Daoy (cell line): Measurements from ENCODE around the gene ARHGAP30. TPM values are rescaled to one million over a fixed set of nuclear protein-coding genes. Genes with fewer than 3 reads are reported as not detected.
"Not testable (repeated sequence)": the region's sequence is repeated elsewhere in the genome, so short reads cannot be mapped to it uniquely, and the experiment has no call there.

ENCODE experiments used
- DNase-seq: peaks from one replicate; pipeline ENCODE4 v3.0.0-alpha.2; 2015; ENCODE audit warnings: low read depth
- total RNA-seq: library from RNA; depleted of rRNA; stranded (reverse); fragments of >200 nt; shearing (Covaris generic); gene quantifications from 2 replicates; pipeline ENCODE4 v1.2.3, GENCODE V29; 2014; rRNA removed

ARHGAP30 gene
- 0.11 TPM in 1 of 2 replicates, not detected in the other for total RNA-seq

DNA sequence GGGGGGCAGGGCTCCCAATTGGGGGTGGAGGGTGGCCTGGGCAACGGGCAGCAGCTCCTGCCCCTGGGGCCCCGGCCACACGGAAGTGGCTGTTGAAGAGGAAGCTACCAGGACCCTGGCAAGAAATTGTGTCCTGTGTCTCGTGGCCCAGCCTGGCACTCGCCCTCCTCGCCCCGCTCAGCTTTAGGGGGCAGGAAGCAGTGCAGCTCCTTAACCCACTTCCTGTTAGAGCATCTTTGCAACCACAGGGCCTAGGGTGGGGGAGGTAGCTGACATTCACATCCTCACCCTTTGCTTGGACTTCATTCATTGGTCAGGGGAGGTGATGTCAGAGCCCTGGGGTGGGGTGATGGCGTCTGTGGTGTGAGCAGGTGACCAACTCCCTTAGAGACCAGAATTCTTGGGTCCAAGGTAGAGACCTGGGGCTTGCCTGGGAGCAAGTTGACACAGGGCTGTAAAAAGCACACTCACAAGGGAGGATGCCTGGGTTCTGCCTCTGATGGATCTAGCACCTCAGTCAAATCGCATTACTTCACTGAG lies at the start of gene ARHGAP30:
TSS of gene ARHGAP30 (minus strand) at position 161 of the 540 bp plus-strand sequence. CDS start 267 bp downstream, outside the sequence.
- DNase-seq, result no peak

- peak; percentile 95 for DNase-seq
Measured at GRCh38 chr1:161117759-161118581, 48.3 kb upstream of the ARHGAP30 start, which contains the start of the genes NIT1 and PFDN2. Gene NIT1 (plus strand): TSS chr1:161118105. CDS start chr1:161118177, 72 bp downstream. Gene PFDN2 (minus strand): TSS chr1:161118037. CDS start chr1:161118026, 11 bp downstream.

GRCh38 chr1:161115961-161116360 lies 46.3 kb upstream of the ARHGAP30 start:
- DNase-seq, result not testable (repeated sequence)

GRCh38 chr1:161115132-161115711 lies 45.5 kb upstream of the ARHGAP30 start:
- peak; percentile 94 for DNase-seq

- DNase-seq, result no peak
Measured at GRCh38 chr1:161114556-161114955, 44.9 kb upstream of the ARHGAP30 start.

GRCh38 chr1:161113915-161114314 lies 44.2 kb upstream of the ARHGAP30 start:
- no peak for DNase-seq

- no peak for DNase-seq
Measured at GRCh38 chr1:161111527-161111926, 41.8 kb upstream of the ARHGAP30 start.

DNA sequence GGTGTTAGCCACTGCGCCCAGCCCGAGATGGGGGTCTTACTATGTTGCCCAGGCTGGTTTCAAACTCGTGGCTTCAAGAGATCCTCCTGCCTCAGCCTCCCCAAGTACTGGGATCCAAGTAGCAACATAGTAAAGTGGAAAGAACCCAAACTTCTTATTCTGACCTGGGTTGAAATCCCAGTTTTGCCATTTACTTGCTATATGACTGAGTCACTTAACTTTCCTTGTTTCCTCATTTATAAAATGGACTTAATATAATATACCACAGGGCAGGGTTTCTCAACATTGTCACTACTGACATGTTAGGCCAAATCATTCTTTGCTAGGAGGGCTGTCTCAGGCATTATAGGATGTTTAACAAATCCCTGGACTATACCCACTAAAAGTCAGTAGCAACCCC lies 41.4 kb upstream of the ARHGAP30 start:
- no peak for DNase-seq

- DNase-seq, result no peak
Measured at GRCh38 chr1:161106431-161106830, 36.7 kb upstream of the ARHGAP30 start.

DNA sequence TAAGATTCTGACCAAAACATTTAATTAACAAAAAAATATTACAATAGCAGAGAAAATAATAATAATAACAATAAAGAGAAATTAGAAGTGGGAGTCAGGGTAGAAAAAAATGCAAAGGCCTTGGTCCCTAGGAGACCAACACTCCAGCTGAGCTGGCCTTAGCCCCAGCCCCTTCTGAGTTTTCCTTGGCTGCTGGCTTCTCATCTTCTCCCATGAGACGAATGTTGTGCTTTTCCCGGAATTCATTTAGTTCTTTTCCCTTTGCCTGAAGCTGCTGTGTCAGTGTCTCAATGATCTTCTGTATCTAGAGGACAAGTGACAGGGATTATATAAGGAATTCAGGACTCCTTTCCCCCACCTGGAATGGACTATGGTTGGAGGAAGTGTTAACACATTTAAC lies 30.9 kb upstream of the ARHGAP30 start:
- DNase-seq, result no peak

DNA sequence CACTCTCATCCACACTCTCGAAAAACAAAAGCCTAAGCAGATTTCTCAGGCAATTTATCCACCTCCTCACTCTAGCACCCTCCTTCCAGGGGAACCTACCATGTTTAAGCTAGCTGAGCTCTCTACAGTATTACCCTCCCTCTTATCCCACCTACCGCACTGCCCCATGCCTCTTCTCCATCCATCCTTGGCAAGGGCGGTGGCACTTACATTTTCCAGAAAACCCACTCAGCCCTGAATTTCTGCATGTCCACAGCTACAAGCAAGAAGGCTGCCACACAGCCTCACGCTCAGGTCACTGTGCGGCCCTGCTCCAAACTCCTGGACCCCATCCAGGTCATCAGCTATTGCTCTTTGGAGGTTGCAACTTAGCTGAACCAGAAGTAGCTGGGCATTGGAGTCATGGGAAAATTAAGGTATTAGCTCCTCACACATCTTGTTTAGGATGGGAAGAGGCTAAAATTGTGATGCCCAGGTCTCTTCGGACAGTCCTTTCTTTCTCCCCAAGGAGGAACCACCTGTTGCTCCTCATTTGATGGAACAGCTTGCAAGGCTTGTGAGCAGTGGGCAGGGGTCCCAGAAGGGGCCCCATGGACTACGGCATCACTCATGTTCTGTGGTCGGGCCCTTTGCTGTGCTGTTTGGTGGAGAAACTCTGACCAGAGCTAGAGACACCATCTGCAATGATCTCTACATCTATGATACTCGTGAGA lies 29.6 kb upstream of the ARHGAP30 start:
- no peak for DNase-seq

DNA sequence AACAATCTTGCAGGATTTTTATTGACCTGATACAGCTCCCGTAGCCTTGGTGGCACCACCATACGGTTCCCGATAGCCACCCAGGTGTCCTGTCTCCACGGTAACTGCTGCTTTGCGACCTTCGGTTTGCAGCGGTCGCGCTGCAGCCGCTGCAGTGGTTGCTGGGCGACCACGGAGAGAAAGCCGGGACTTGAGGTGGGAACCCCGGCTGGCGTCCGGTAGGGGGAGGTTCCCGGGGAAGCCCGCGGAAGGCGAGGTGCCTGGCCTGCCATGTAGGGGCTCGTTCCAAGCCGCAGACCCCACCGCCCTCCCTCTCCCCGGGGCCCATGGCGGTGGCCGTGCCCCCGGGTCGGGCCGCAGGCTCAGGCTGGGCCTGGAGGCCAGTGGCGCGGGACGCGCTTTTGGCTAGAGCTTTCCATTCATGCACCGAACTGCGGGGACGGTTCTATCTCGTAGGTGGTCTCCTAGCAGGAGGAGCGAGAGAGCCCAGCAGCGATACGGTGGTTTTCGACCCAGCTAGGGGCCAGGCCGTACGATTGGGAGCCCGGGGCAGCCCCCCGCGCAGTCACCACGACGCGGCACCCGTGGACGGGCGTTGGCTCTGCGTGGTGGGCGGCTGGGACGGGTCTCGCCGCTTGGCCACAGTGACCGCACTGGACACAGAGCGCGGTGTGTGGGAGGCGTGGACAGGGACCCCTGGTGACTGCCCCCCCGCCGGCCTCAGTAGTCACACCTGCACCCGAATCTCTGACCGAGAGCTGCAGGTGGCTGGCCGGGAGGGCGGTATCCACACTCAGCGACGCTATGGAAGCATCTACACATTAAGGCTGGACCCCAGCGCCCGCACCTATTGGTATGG lies 28.7 kb upstream of the ARHGAP30 start, which contains the start of gene KLHDC9:
TSS of gene KLHDC9 (plus strand) at position 152 of the 859 bp plus-strand sequence. CDS start at position 327, 175 bp downstream.
- DNase-seq, result peak; percentile 80

- DNase-seq, result no peak
Measured at GRCh38 chr1:161096530-161096929, 26.8 kb upstream of the ARHGAP30 start.

DNA sequence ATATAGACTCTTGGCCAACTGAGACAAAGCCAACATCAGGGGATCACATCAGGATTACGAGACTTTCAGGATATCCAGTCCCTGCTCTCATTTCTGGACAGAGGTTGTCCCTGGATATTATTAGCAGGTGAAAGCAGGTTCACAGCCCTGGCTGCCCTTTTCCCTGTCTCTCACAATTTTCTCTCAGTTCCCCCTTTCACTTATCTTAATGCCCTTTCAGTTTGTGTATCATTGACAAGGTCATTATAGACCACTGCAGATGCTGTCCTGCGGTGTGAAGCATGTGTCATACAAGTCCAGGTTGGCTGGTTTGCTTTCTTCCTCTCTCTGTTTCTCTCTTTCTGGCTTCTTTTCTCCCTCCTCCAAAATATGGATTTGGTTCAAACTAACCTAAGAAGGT lies 26.3 kb upstream of the ARHGAP30 start:
- DNase-seq, result no peak

DNA sequence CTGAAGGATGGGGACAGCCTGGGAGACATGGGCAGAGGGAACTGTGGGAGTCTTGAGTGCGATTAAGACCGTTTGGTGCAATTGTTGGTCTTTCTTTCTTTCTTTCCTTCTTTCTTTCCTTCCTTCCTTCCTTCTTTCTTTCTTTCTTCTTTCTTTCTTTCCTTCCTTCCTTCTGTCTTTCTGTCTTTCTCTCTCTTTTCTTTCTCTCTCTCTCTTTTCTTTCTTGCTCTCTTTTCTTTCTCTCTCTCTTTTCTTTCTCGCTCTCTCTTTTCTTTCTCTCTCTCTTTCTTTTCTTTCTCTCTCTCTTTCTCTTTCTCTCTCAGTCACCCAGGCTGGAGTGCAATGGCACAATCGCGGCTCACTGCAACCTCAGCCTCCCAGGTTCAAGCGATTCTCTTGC lies 25.5 kb upstream of the ARHGAP30 start:
- DNase-seq, result no peak

DNA sequence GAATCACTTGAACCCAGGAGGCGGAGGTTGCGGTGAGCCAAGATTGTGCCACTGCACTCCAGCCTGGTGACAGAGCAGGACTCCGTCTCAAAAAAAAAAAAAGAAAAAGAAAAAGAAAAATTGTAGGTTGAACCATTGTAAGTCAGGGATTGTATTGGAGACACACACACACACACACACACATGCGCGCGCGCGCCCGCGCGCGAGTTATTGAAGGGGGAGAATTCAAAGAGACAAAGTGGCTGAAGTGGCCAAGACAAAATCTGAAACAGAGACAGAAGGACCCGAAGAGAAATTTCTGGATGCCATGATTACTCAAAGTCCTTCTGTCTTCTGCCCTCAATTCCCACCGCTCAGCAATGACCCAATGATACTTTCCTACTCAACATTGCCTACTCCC lies 24.8 kb upstream of the ARHGAP30 start:
- no peak for DNase-seq

- no peak for DNase-seq
Measured at GRCh38 chr1:161092621-161093028, 22.9 kb upstream of the ARHGAP30 start.

DNA sequence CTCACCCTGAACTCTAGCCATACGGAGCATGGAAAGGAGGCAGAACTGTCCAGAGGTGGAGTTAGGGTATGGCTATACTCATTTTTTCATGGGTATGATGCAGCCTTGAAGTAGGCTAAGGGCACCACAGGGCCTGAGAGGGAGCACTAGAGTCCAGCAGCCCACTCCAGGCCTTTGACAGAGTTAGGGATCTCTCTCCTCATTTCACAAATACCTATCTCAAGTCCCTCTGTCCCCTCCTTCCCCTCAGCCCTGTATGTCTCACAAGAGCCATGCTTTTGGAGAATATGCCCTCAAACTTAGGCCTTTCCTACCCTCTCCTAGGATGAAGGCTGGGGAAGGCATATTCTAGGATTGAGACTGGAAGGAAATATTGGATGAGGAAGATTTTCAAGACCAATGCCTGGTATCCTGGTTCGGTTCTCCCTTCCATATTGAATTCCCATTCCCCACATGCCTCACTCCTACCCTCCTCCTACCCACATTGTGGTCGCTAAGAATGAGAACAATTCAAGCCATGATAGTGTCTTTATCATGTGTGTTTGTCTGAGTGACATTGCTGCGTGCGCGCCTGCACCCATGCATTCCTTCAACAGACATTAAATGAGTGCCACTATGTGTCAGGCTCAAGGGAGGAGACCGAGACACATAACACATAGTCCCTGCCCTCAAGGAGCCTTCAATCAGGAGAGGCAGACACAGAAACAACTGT lies 22.3 kb upstream of the ARHGAP30 start:
- DNase-seq, result no peak

DNA sequence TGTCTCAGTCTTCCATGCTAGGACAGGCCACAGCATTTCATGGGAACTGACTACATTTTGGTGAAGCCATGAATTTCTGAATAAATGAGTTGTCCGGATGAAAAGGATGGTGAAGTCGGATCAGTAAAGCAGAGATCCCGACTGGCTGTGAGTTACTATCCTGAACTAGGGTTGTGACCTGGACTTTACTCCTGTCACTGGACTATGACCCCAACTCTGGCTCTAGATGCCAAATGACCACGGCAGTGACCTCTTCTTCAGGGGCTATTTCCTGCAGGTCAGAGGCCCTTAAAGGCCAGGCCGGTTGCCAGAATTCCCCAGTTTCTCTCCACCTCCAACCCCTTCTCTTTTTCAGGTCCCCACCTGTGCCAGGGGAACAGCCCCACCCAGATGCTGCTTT lies 21.4 kb upstream of the ARHGAP30 start:
- DNase-seq, result no peak

DNA sequence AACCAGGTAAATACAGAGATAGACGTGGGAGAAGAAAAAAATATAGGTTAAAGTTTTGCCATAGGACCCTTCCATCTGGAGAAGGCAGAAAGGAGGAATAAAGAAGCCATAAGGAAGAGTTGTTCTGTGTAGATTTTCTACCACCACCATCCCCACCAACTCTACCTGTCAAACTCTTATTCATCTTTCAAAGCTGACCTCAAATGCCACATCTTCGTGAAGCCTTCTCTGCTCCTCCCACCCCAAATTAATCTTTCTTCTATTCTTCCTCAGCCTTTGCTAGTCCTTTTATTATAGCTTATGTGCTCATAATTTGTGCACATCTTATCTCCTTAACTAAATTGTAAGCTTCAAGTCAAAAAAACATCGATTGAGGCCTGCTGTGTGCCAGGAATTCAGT lies 20.9 kb upstream of the ARHGAP30 start:
- DNase-seq, result no peak
